GM21576 (cell line): ENCODE data around the gene IKZF1.

ENCODE experiments used
- ATAC-seq: cut with Tn5 transposase; IDR thresholded peaks from one replicate; pipeline ENCODE4 v1.9.1; 2021; ENCODE audit warnings: mild to moderate bottlenecking, moderate library complexity; ENCODE audit not compliant: unreplicated experiment

Gene IKZF1

GRCh38 chr7:50400114-50400513 is 95.6 kb downstream of the IKZF1 start:
- no peak for ATAC-seq

GRCh38 chr7:50404392-50404791 is 99.9 kb downstream of the IKZF1 start:
- ATAC-seq = no peak

GRCh38 chr7:50405221-50405620 is 100.7 kb downstream of the IKZF1 start:
- no peak for ATAC-seq

- no peak for ATAC-seq
Measured at GRCh38 chr7:50406935-50407334, 102.4 kb downstream of the IKZF1 start.

- ATAC-seq = peak; percentile 52
Measured at GRCh38 chr7:50409856-50410745, 105.6 kb downstream of the IKZF1 start.

- peak; percentile 21 for ATAC-seq
Measured at GRCh38 chr7:50411332-50411731, 106.8 kb downstream of the IKZF1 start.

GRCh38 chr7:50412973-50413372 is 108.5 kb downstream of the IKZF1 start:
- ATAC-seq = no peak

- no peak for ATAC-seq
Measured at GRCh38 chr7:50413561-50413960, 109.0 kb downstream of the IKZF1 start.

GRCh38 chr7:50415844-50416364 is 111.4 kb downstream of the IKZF1 start:
- no peak for ATAC-seq

- peak; percentile 81 for ATAC-seq
Measured at GRCh38 chr7:50416527-50417182, 112.1 kb downstream of the IKZF1 start.

GRCh38 chr7:50418086-50418515 is 113.6 kb downstream of the IKZF1 start:
- ATAC-seq = peak; percentile 89

GRCh38 chr7:50418526-50419290 is 114.2 kb downstream of the IKZF1 start:
- no peak for ATAC-seq

- no peak for ATAC-seq
Measured at GRCh38 chr7:50421043-50421442, 116.5 kb downstream of the IKZF1 start.

GRCh38 chr7:50422858-50423257 is 118.3 kb downstream of the IKZF1 start:
- no peak for ATAC-seq

GRCh38 chr7:50423860-50424259 is 119.3 kb downstream of the IKZF1 start:
- ATAC-seq = no peak

GRCh38 chr7:50425318-50425717 is 120.8 kb downstream of the IKZF1 start:
- ATAC-seq = no peak

- ATAC-seq = no peak
Measured at GRCh38 chr7:50426280-50427045, 121.9 kb downstream of the IKZF1 start.

- ATAC-seq = no peak
Measured at GRCh38 chr7:50427518-50427917, 123.0 kb downstream of the IKZF1 start.

- no peak for ATAC-seq
Measured at GRCh38 chr7:50428911-50429310, 124.4 kb downstream of the IKZF1 start.

- no peak for ATAC-seq
Measured at GRCh38 chr7:50431316-50431715, 126.8 kb downstream of the IKZF1 start.
